MM.1S (cell line): ENCODE data around the gene GPR4.

Experiments
- CTCF ChIP-seq: fragments of 300-600 bp; sonication (generic); IDR thresholded peaks from 2 replicates; pipeline ENCODE4 v1.5.1; 2016; ENCODE audit warnings: antibody characterized with exemption, low read length, mixed read lengths
- EZH2 ChIP-seq: fragments of 300-600 bp; sonication (generic); optimal IDR thresholded peaks from 2 replicates; pipeline ENCODE3; 2017; ENCODE audit warnings: low read depth, mild to moderate bottlenecking, antibody characterized with exemption, low read length, mixed read lengths
- EZH2phosphoT487 ChIP-seq: fragments of 300-600 bp; sonication (generic); IDR thresholded peaks from 2 replicates; pipeline ENCODE4 v1.6.1; 2018; ENCODE audit warnings: antibody characterized with exemption, low read length

GRCh38 chr19:45560686-45561085, 41.3 kb downstream of the GPR4 start:
- TF ChIP-seq CTCF: no peak
- TF ChIP-seq EZH2: no peak
- no peak for TF ChIP-seq EZH2phosphoT487
